Measurements from ENCODE around the gene VGLL4. TPM values are rescaled to one million over a fixed set of nuclear protein-coding genes. Genes with fewer than 3 reads are reported as not detected.

The VGLL4 gene
- polyA plus RNA-seq, 2 of the 4 experiments (the other 2 are of a cell fraction): 24.7 to 28.1 TPM

DNA sequence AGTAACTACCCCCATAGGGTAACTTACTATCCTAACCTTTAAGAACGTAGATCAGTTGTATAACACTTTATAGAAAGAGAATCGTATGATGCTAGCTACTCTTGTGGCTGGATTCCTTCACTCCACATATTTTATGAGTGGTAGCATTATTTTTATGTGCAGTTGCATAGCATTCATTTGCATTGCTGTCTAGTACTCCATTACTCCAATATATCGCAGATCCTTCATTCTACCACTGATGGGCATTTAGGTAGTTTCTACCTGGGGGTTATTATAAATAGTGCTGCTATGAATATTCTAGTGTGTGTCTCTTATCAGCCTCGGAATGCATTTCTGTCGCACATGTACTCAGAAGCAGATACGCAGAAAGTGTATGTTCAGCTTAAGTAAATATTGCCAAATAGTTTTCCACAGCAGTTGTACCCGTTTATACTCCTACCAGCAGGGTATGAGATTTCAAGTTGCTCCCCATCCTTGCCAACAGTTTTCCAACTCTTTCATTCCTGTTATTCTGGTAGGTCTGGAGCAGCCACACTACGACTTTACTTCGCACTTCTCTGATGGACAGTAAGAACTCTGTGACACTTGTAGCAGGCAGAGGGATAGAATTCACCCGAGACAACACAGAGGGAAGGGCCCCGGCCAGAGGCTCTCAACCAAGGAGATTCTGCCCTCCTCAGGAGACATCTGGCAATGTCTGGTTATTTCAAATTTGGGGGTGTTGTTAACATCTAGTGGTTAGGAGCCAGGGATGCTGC lies 9.8 kb upstream of the VGLL4 start:
- Histone ChIP-seq H3K4me1 (no peaks in the 10 kb centered on the region), H3K4me3 (no peak overlapping the region), H3K9me3 (no peaks in the 10 kb centered on the region), H3K4me2 (no peak overlapping the region), H3K27ac (no peak overlapping the region)
- ATAC-seq (peak in 1 of 2 experiments; percentile 46; a peak in 2 of 6 replicates), FAIRE-seq (no peak), DNase-seq (ENCODE audit: low read depth in 1 of 2, low spot score in 1 of 2) (no peak)
- WGBS (ENCODE audit: missing lambda C conversion rate): 74% methylated on average over 11 of the region's 11 CpGs
- TF ChIP-seq CEBPB (IDR thresholded peaks at IDR 0.05) (no peak), FOSL2 (IDR thresholded peaks at IDR 0.05) (no peak), FOSL2 (CRISPR knock-in tag; IDR thresholded peaks at IDR 0.05) (no peak), RNF2 (IDR thresholded peaks at IDR 0.05; ENCODE audit: borderline replicate concordance, low read depth) (no peak), HOXB5 (CRISPR knock-in tag; IDR thresholded peaks at IDR 0.05) (no peak), JUN (IDR thresholded peaks at IDR 0.05) (no peak), NFE2L2 (conservative IDR thresholded peaks at IDR 0.05; ENCODE audit: low read length) (no peak), FOSB (CRISPR knock-in tag; IDR thresholded peaks at IDR 0.05) (no peak), RARB (CRISPR knock-in tag; IDR thresholded peaks at IDR 0.05) (no peak), HDAC2 (IDR thresholded peaks at IDR 0.05) (no peak), GATA3 (IDR thresholded peaks at IDR 0.05; ENCODE audit: borderline replicate concordance) (no peak), CHD2 (IDR thresholded peaks at IDR 0.05; ENCODE audit: low read length, partially characterized antibody) (no peak), BHLHE40 (IDR thresholded peaks at IDR 0.05; ENCODE audit: low read depth, low read length) (no peak), USF2 (IDR thresholded peaks at IDR 0.05) (no peak), MYC (IDR thresholded peaks at IDR 0.05; ENCODE audit: borderline replicate concordance, low read length) (no peak), KDM1A (IDR thresholded peaks at IDR 0.05; ENCODE audit: low read depth) (no peak), BCL3 (IDR thresholded peaks at IDR 0.05) (no peak)
- TF ChIP-seq, protein P1, sequence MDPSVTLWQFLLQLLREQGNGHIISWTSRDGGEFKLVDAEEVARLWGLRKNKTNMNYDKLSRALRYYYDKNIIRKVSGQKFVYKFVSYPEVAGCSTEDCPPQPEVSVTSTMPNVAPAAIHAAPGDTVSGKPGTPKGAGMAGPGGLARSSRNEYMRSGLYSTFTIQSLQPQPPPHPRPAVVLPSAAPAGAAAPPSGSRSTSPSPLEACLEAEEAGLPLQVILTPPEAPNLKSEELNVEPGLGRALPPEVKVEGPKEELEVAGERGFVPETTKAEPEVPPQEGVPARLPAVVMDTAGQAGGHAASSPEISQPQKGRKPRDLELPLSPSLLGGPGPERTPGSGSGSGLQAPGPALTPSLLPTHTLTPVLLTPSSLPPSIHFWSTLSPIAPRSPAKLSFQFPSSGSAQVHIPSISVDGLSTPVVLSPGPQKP (IDR thresholded peaks at IDR 0.05; ENCODE audit: low read depth, low read length): no peak
- CTCF ChIA-PET: interaction anchor here (0.6 to 9.0 kb wide), 6 partner anchors 9 to 1617 kb away, joined by 3 to 132 read pairs (median 4); partner anchors contain the start of gene VGLL4
- POLR2A ChIA-PET: interaction anchor here (0.6 kb wide), 1 partner anchor 63 kb away, joined by 3 read pairs; no protein-coding TSS in a partner anchor

DNA sequence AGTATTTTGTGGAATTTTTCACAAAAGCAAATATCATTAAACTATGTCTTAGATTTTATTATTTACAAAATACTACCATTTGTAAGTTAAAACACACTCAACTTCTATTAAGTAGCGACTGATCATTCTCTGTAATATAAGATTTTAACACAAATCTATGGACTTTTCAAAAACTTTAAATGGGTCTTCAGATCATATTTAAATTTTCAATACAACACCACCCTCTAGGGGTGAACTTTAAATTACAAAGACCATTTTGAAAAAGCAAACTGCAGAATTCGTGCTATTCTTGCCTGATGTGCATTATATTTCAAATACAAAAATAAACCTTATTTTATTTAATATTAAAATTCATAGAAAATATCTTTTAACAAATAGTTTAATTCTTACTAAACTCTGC lies 8.2 kb upstream of the VGLL4 start:
- ChIA-PET POLR2A (interaction anchor here (0.5 to 1.1 kb wide), 3 partner anchors 8 to 273 kb away, joined by 3 read pairs; partner anchors contain the start of gene VGLL4), CTCF (interaction anchor here (0.7 to 9.0 kb wide), 30 partner anchors 8 to 592 kb away, joined by 3 to 132 read pairs (median 4); partner anchors contain the start of genes TAMM41 and VGLL4)
- FAIRE-seq (no peak), ATAC-seq (no peak), DNase-seq (ENCODE audit: low read depth in 1 of 2, low spot score in 1 of 2) (peak in 1 of 2 experiments; percentile 44)
- no peaks in the 10 kb centered on the region for H3K4me1 ChIP-seq
- H3K27ac ChIP-seq: no peak overlapping the region
- H3K9me3 ChIP-seq: no peaks in the 10 kb centered on the region
- no peak overlapping the region for H3K4me3 ChIP-seq
- 3% methylated on average over 2 of the region's 2 CpGs for WGBS (ENCODE audit: missing lambda C conversion rate)
- H3K4me2 ChIP-seq: no peak overlapping the region
- TF ChIP-seq, protein P2, sequence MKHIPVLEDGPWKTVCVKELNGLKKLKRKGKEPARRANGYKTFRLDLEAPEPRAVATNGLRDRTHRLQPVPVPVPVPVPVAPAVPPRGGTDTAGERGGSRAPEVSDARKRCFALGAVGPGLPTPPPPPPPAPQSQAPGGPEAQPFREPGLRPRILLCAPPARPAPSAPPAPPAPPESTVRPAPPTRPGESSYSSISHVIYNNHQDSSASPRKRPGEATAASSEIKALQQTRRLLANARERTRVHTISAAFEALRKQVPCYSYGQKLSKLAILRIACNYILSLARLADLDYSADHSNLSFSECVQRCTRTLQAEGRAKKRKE (CRISPR knock-in tag; IDR thresholded peaks at IDR 0.05; ENCODE audit: low read depth): no peak
- TF ChIP-seq ESRRA (IDR thresholded peaks at IDR 0.05; ENCODE audit: borderline replicate concordance, low read length) (no peak), GATA3 (IDR thresholded peaks at IDR 0.05; ENCODE audit: borderline replicate concordance) (no peak), EHF (CRISPR knock-in tag; IDR thresholded peaks at IDR 0.05) (no peak), HOXB5 (CRISPR knock-in tag; IDR thresholded peaks at IDR 0.05) (no peak), NFE2L2 (conservative IDR thresholded peaks at IDR 0.05; ENCODE audit: low read length) (no peak)
- TF ChIP-seq, protein P3, sequence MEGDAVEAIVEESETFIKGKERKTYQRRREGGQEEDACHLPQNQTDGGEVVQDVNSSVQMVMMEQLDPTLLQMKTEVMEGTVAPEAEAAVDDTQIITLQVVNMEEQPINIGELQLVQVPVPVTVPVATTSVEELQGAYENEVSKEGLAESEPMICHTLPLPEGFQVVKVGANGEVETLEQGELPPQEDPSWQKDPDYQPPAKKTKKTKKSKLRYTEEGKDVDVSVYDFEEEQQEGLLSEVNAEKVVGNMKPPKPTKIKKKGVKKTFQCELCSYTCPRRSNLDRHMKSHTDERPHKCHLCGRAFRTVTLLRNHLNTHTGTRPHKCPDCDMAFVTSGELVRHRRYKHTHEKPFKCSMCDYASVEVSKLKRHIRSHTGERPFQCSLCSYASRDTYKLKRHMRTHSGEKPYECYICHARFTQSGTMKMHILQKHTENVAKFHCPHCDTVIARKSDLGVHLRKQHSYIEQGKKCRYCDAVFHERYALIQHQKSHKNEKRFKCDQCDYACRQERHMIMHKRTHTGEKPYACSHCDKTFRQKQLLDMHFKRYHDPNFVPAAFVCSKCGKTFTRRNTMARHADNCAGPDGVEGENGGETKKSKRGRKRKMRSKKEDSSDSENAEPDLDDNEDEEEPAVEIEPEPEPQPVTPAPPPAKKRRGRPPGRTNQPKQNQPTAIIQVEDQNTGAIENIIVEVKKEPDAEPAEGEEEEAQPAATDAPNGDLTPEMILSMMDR (IDR thresholded peaks at IDR 0.05): peak; percentile 73
- TF ChIP-seq, protein P4, sequence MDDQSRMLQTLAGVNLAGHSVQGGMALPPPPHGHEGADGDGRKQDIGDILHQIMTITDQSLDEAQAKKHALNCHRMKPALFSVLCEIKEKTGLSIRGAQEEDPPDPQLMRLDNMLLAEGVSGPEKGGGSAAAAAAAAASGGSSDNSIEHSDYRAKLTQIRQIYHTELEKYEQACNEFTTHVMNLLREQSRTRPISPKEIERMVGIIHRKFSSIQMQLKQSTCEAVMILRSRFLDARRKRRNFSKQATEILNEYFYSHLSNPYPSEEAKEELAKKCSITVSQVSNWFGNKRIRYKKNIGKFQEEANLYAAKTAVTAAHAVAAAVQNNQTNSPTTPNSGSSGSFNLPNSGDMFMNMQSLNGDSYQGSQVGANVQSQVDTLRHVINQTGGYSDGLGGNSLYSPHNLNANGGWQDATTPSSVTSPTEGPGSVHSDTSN (IDR thresholded peaks at IDR 0.05): no peak
- TF ChIP-seq, protein P5, sequence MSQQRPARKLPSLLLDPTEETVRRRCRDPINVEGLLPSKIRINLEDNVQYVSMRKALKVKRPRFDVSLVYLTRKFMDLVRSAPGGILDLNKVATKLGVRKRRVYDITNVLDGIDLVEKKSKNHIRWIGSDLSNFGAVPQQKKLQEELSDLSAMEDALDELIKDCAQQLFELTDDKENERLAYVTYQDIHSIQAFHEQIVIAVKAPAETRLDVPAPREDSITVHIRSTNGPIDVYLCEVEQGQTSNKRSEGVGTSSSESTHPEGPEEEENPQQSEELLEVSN (IDR thresholded peaks at IDR 0.05; ENCODE audit: borderline replicate concordance, low read depth): no peak

Measured in A549 (cell line).